Ectodermal cell (in vitro differentiated cells): Measurements from ENCODE around the gene TMEM184B.

ENCODE experiments used
- H3K27ac ChIP-seq: 2 replicates; pipeline ENCODE4 v1.7.0; 2013; ENCODE audit warnings: mild to moderate bottlenecking, low read depth, low read length; ENCODE audit not compliant: insufficient read depth, poor library complexity, severe bottlenecking
- H3K27me3 ChIP-seq: 2 replicates; pipeline ENCODE4 v1.7.0; 2013; ENCODE audit warnings: mild to moderate bottlenecking, low read length; ENCODE audit not compliant: insufficient read depth, control insufficient read depth, poor library complexity, severe bottlenecking
- H3K36me3 ChIP-seq: one replicate; pipeline ENCODE4 v1.7.0; 2013; ENCODE audit warnings: low read length; ENCODE audit not compliant: control insufficient read depth, insufficient read depth
- H3K4me1 ChIP-seq: one replicate; pipeline ENCODE4 v1.7.0; 2013; ENCODE audit warnings: low read length; ENCODE audit not compliant: control insufficient read depth, insufficient read depth
- H3K4me3 ChIP-seq: 2 replicates; pipeline ENCODE4 v1.7.0; 2013; ENCODE audit warnings: low read depth, low read length, control low read depth; ENCODE audit not compliant: insufficient read depth
- H3K9me3 ChIP-seq: 2 replicates; pipeline ENCODE4 v1.7.0; 2013; ENCODE audit warnings: mild to moderate bottlenecking, low read length, moderate library complexity; ENCODE audit not compliant: control insufficient read depth
- WGBS, 2 experiments: methylation state at CpG; one replicate each; pipeline ENCODE4 v1.1.7; 2013; ENCODE audit warnings: missing lambda C conversion rate in 2 of 2; 5-methylcytosine and 5-hydroxymethylcytosine counted together

The TMEM184B gene

GRCh38 chr22:38228873-38229740, 43.7 kb downstream of the TMEM184B start:
- peaks cover 4% of the 10 kb centered on the region for H3K4me1 ChIP-seq
- H3K27ac ChIP-seq: no peak overlapping the region
- WGBS, 2 experiments: 87 to 92% methylated on average over 13 of the region's 14 CpGs
- H3K27me3 ChIP-seq: no peaks in the 10 kb centered on the region
- no peaks in the 10 kb centered on the region for H3K9me3 ChIP-seq
- peaks cover 18% of the 10 kb centered on the region for H3K36me3 ChIP-seq
- H3K4me3 ChIP-seq: no peak overlapping the region

- Histone ChIP-seq H3K36me3 (peaks cover 18% of the 10 kb centered on the region), H3K9me3 (no peaks in the 10 kb centered on the region), H3K27ac (no peak overlapping the region), H3K4me1 (peaks cover 4% of the 10 kb centered on the region), H3K27me3 (no peaks in the 10 kb centered on the region), H3K4me3 (no peak overlapping the region)
- 61 to 67% methylated on average over 3 of the region's 3 CpGs for WGBS, 2 experiments
Observed at GRCh38 chr22:38228326-38228872, 44.4 kb downstream of the TMEM184B start.

GRCh38 chr22:38226853-38227649, 45.8 kb downstream of the TMEM184B start:
- Histone ChIP-seq H3K4me3 (no peak overlapping the region), H3K36me3 (peaks cover 18% of the 10 kb centered on the region), H3K27me3 (no peaks in the 10 kb centered on the region), H3K27ac (no peak overlapping the region), H3K4me1 (peaks cover 4% of the 10 kb centered on the region), H3K9me3 (no peaks in the 10 kb centered on the region)
- WGBS, 2 experiments: 93 to 94% methylated on average over 25 of the region's 25 CpGs

GRCh38 chr22:38223289-38223960, 49.4 kb downstream of the TMEM184B start:
- Histone ChIP-seq H3K9me3 (no peaks in the 10 kb centered on the region), H3K27me3 (no peaks in the 10 kb centered on the region)

GRCh38 chr22:38222797-38223119, 50.1 kb downstream of the TMEM184B start:
- Histone ChIP-seq H3K27me3 (no peaks in the 10 kb centered on the region), H3K9me3 (no peaks in the 10 kb centered on the region), H3K36me3 (peaks cover 9% of the 10 kb centered on the region), H3K4me1 (peaks cover 14% of the 10 kb centered on the region), H3K4me3 (no peak overlapping the region), H3K27ac (no peak overlapping the region)
- 90 to 95% methylated on average over 8 of the region's 8 CpGs for WGBS, 2 experiments

More at GRCh38 chr22:38223289-38223960, 49.4 kb downstream of the TMEM184B start:
- peaks cover 9% of the 10 kb centered on the region for H3K36me3 ChIP-seq
- 89 to 94% methylated on average over 11 to 12 of the region's 12 CpGs for WGBS, 2 experiments
- H3K4me3 ChIP-seq: no peak overlapping the region
- H3K27ac ChIP-seq: no peak overlapping the region
- peaks cover 8% of the 10 kb centered on the region for H3K4me1 ChIP-seq

GRCh38 chr22:38221908-38222796, 50.7 kb downstream of the TMEM184B start:
- no peaks in the 10 kb centered on the region for H3K27me3 ChIP-seq
- H3K4me1 ChIP-seq: peaks cover 14% of the 10 kb centered on the region
- no peaks in the 10 kb centered on the region for H3K9me3 ChIP-seq
- H3K4me3 ChIP-seq: no peak overlapping the region
- peaks cover 9% of the 10 kb centered on the region for H3K36me3 ChIP-seq
- no peak overlapping the region for H3K27ac ChIP-seq
- WGBS, 2 experiments: 93 to 94% methylated on average over 25 of the region's 25 CpGs

- Histone ChIP-seq H3K36me3 (peaks cover 9% of the 10 kb centered on the region), H3K27ac (no peak overlapping the region), H3K9me3 (no peaks in the 10 kb centered on the region), H3K4me1 (peaks cover 14% of the 10 kb centered on the region), H3K4me3 (no peak overlapping the region), H3K27me3 (no peaks in the 10 kb centered on the region)
- WGBS, 2 experiments: 95 to 97% methylated on average over 22 of the region's 22 CpGs
Observed at GRCh38 chr22:38221407-38221806, 51.4 kb downstream of the TMEM184B start.

- Histone ChIP-seq H3K27ac (no peak overlapping the region), H3K4me1 (peaks cover 14% of the 10 kb centered on the region), H3K36me3 (peaks cover 9% of the 10 kb centered on the region), H3K4me3 (no peak overlapping the region), H3K9me3 (no peaks in the 10 kb centered on the region), H3K27me3 (no peaks in the 10 kb centered on the region)
- 92% methylated on average over 22 of the region's 22 CpGs for WGBS, 2 experiments
Observed at GRCh38 chr22:38220653-38221386, 52.0 kb downstream of the TMEM184B start.

- peaks cover 19% of the 10 kb centered on the region for H3K4me1 ChIP-seq
- H3K4me3 ChIP-seq: no peak overlapping the region
- no peaks in the 10 kb centered on the region for H3K9me3 ChIP-seq
- no peaks in the 10 kb centered on the region for H3K27me3 ChIP-seq
- no peak overlapping the region for H3K27ac ChIP-seq
- peaks cover 4% of the 10 kb centered on the region for H3K36me3 ChIP-seq
- WGBS, 2 experiments: 86 to 88% methylated on average over 8 of the region's 8 CpGs
Observed at GRCh38 chr22:38220163-38220562, 52.6 kb downstream of the TMEM184B start.
